Fibroblast of skin of right biceps (primary cell): Measurements from ENCODE around the gene PERCC1.
"Not testable (repeated sequence)": the region's sequence is repeated elsewhere in the genome, so short reads cannot be mapped to it uniquely, and the experiment has no call there.

ENCODE experiments used
- DNase-seq: peaks from one replicate; pipeline ENCODE4 v3.0.0-alpha.2; 2013

Gene PERCC1

DNA sequence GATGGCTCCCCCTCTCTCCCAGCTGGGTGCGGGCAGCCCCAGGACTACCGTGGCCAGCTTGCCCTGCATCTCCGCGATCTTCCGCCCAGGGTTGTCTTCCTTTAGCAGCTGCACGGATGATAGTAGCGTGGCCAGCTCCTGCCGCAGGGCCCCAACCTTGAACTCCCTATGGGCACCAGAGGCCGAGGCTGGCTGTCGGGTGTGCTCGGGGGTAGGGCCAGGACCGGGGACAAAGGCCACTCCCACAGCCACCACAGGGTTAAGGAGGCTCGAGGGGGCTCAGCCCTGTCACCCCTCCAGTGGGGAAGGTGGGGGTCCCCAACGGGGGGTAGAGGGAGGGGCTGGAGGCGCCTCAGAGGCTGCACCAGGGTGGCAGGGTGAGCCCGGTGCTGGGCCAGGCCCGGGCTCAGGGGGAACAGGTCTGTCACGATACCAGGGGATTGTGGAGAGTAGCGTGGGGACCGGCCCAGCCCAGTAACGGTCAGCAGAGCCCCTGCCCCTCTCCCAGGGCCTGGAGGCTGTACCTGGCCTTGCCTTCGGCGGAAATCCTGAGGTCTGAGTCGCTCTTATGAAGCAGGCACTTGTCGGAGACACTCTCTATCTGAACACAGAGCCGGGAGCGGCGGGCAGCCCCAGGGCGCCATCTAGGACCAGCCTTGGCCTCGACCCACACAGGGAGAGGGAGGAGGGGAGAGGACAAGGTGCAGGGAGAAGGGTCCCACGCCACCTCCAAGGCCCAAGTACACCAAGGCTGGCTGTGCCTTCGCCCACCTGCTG is 5.2 kb downstream of the PERCC1 start:
- no peak for DNase-seq

DNA sequence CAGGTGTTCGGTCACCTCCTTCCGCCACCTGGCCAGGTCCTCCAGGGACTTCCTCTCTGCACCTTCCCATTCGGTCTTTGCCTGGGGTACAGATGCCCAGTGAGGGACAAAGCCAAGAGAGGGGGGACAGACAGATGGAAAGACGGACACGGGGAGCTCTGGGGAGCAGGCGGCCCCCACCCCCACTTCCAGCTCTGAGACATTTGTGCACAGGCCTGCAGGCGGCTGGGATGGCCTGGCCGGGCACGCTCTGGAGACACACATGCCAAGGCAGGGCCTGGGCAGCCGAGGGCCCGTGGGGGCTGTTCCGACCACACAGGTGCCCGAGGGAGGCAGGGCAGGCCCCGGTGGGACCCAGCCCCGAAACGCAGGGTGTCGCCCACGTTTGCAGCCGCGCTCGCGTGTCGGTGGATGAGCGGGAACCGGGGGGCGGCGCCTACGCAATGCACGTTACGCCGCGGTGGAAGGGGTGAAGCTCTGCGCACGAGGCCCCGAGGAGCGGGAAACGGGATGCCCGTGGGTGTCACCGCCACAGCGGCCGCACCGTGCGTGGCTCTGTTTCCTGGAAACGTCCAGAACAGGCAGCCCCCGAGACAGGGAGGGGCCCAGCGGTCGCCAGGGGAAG is 6.0 kb downstream of the PERCC1 start:
- no peak for DNase-seq

DNA sequence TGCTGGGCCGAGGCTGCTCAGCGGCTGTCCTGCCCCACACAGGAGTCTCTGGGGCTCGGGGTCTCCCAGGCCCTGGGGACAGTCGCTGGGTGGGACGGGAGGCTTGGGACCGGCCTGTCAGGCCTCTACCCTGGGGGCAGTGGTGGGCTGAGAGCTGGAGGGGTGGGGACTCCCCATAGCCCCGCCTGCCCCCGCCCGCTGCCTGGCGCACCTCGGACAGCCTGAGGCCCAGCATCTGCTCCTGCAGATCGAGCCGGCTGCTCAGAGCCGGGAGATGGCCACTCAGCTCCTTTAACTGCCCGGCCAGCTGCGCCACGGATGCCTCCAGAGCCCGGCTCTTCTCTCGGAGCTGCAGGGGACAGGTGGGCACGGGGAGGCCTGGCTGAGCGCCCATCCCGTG is 6.7 kb downstream of the PERCC1 start:
- DNase-seq, result no peak

DNA sequence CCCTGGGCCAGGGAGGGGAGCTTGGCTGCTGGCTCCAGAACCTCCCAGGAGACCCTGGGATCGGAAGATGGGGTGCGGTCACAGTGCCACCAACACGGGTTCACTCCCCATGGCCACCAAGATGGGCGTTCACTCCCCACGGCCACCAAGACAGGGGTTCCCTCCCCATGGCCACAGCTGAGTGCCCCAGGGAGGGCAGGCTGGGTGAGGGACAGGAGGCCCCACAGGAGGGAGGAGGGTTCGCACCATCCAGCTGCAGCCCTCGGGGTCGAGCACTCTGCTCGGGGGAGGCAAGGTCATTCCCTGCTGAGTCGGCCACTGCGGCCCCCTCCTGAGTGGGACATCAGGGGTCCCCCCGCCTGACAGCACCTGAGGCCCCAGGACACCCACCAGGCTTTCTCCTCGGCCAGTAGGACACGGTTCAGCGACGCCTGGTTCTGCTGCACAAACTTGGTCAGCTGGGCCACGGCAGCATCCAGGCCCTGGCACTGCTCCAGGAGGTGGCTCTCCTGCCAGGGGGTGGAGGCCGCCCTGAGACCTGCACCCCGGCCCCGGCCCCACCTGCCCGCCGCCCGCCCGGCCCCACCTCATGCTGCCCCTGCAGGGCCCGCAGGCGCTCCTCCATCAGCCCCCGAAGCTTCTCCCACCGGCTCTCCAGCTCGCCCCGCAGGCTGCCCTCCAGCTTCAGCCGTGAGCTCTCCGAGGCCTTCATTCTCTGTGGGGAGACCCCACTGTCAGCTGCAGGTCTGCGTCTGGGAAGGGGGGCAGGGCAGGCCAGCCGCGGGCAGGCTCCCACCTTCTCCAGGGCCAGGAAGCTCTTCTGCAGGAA is 7.6 kb downstream of the PERCC1 start:
- DNase-seq, result no peak

DNA sequence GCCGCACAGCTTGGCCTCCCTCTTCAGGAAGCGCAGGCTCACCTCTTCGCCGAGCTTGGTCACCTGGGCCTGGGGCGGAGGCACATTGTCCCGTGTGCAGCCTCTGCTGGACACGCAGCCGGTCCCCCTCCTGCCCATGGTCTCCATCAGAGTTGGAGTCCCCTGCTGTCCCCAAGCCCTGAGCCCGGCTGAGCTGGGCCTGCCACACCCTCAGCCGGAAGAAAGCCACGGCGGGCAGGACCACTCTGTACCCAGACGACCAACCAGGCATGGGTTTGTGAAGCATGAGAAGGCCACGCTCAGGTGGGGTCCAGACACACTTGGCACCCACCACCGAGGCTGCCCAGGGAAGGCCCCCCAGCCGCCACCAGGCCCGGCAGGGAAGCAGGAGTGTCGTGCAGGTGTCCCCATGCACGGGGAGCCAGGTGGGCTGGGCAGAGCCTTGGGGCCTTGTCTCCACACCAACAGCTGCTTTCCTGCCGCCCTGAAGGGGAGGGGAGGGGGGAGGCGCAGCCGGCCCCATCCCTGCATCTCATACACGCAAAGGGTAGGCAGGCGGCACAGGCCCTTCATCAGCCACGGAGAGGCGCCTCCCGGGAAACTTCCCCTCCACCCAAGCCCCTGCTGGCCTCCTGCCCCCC is 8.3 kb downstream of the PERCC1 start:
- no peak for DNase-seq

DNA sequence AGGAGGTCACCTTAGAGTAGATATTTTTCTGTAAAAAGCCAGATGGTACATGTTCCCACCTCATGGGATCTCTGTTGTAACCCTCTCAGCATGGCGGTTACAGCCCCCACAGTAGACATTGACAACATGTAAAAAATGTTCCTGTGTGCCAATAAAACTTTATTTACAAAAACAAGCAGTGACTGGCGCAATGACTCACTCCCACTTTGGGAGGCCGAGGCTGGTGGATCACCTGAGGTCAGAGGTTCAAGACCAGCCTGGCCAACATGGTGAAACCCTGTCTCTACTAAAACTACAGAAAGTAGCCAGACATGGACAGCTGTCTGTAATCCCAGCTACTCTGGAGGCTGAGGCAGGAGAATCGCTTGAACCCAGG is 8.8 kb downstream of the PERCC1 start:
- DNase-seq, result not testable (repeated sequence)

DNA sequence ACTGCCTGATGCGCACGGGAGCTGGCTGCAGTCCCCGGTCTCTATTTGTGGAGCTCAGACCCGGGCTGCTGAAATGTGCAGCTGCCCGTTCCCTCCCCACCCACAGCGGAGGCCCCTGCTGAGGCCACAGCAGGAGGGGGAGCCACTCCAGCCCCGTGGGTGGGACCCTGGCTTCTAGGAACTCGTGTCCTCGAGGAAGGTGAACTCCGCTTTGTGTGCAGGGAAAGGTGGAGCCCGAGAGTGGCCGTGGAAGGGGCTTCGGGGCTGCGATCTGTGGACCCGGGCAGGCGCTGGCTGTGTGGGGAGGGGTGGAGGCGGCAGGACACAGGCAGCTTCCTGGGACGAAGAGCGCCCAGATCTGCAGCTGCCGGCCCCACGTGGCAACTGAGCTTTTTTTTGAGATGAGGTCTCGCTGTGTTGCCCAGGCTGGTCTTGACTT is 10.5 kb downstream of the PERCC1 start:
- DNase-seq, result no peak

DNA sequence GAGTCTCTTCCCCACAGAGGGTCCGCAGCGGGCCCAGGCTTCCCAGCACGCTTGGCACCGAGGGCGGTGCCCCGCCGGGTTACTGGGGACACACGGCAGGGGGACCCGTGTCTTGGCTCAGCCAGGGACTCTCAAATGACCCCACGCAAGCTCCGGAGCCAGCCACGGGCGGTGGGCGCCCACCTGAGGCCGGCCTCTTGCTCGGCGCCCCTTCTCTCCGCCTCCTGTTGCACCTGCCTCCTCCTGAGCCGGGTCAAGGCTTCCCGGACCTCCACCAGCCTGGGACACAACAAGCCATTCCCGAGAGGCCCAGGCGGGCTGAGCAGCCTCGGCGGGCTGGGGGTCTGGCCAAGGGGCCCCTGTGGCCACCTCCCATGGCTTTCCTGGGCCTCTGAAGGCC is 11.8 kb downstream of the PERCC1 start:
- DNase-seq, result no peak

DNA sequence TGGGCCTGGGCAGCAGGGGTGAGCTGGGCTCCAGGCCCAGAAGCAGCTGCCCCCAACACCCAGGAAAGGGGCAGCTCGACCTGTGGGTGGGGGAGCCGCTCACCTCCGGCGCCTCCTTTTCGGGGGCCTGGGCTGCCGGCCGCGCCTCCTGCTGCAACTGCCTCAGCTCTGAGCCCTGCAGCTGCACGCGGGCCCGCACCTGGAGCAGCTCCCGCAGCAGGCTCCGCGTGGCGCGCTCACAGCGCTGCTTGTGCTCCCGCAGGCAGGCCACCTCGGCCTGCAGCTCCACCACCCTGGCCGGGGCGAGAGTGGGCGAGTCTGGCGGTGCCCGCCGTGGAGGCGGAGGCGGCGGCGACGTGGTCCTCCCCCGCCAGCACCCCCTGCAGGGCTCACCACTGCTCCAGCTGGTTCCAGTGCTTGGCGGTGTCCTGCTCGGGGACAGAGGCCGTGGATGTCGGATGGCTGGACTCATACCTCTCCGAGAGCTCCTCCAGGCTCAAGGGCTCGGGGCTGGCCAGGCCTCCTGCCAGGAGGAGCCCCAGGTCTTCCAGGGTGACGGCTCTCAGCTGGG is 12.6 kb downstream of the PERCC1 start:
- DNase-seq, result no peak

DNA sequence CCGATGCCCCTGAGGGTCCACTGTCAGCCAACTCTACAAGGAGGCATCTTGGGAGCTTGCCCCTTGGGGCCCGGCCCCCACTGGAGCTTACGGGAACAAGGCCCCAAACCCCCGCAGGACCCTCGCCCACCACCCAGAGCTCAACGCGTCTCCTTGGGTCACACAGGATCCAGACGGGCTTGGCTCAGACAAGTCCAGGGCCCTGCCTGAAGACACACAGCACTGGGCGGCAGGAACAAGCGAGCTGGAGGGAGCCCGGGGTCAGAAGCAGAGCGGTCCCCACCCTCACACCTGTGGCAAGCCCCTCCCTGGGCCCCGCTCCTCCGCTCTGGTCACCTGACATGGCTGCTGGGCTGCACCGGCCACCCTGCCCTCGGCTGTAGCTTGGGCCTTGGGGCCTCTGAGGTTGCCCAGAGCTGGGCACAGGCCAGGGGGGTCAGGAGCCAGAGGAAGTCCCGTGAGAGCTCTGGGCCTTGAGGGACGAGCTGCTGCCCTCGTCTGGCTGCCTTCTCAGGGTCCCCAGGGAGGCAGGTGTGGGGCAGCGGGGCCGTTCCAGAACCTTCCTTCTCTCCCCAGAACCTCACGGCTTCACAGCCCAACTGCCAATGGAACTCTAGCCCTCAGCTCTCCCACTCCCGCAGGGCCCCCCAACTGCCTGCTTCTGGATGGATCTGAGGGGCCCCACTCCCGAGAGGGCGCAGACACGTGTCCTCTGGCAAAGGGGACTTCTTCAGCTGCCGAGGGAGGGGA is 13.3 kb downstream of the PERCC1 start, which contains the start of gene CCDC154:
CCDC154 (minus strand) TSS at position 577 of the 750 bp plus-strand sequence; CDS start at position 343, 234 bp downstream.
- DNase-seq, result no peak

DNA sequence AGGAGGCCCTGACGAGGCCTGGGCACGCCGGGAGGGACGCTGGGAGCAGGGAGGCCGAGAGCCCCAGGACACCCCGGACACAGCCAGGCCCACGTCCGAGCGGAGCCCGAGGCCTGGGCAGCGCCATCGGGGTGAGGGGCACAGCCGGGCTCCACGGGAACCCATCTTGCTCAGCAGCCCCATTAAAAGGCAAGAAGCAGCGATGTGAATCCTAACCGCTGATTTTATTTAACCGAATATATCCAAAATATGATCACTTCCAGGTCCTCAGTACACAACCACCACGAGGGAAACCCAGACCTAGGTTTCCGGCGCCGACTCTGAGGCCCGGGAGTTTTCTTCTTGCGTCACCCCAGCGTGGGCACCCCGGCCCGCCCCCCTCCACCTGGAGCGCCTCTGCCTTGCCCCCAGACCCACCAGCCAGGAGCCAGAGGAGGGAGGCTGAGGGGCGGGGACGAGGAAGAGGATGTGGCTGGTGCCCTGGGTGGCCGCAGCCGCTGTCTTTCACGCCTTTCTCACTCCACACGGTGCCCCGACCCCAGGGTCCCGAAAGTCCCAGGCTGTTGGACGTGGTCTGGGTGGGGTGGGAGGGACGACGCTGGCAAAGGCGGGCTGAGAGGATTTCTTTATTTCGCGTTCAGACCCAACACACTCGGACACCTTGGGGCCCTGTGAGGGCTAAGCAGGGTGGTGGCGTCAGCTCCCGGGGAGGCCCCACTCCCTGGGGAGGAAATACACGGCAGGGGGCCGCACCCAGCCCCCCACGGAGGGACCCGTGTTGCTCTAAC is 14.0 kb downstream of the PERCC1 start:
- no peak for DNase-seq

DNA sequence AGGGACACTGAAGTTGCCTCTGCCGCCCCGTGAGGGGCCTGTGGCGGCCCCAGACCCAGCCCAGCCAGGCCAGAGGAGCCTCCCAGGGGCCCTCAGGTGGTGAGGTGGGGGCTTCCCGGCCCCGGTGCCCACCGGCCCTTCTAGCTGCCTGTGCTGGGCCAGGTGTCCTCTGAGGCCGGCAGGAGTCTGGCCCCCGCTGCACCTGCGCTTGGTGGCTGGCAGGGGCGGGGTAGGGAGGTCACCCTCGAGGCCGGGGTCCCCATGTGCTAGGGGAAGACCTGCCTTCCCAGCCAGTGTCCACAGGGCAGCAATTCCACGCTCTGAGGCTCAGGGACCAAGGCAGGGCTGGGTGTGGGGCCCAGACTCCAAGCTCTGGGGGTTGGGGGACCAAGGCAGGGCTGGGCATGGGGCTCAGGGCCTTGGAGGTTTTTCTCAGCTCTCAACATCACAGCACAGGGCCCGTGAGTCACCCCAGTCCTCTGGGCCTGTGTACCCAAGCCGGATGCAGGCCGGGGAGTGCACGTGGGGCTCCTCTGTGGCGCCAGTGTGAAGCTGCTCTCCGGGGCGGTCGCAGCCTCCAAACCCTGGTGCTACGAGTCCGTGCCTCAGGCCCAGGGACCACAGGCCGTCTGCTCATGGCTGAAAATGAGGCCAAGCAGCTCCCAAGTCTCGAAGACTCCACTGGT is 14.8 kb downstream of the PERCC1 start:
- DNase-seq, result no peak

DNA sequence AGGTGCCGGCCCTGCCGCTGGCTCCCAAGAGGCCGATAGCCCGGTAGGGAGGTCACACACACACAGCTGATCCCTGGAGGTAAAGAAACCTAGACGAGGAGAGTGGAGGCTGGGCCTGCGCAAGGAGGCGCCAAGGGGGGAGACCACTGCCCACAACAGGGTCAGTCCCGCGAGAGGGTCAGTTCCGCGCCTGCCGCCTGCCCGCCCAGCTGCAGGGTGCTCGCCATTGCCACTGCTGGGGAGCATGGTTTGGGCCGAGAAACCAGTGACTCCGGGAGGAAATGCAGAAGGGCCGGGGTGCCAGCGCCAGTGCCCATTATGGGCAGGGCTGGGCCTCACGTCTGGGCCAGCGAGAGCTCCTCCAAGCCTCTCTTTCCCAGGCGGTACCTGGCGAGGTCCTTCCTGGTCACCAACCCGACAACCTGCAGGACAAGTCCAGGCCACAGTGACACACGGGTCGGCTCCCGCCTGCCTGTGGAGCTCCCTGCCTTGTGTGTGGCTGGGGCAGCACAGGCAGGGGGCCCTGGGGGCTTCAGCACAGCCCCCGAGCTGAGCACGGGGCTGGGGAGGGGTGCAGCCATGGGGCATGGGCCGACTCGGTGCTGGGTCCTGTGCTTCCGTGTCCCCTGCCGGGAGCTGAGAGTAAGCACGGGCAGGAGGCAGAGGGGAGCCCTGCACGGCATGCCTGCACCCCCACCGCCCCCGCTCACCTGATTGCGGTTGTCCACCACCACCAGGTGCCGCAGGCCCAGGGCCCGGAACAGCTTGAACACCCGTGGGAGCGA is 15.6 kb downstream of the PERCC1 start:
- no peak for DNase-seq

DNA sequence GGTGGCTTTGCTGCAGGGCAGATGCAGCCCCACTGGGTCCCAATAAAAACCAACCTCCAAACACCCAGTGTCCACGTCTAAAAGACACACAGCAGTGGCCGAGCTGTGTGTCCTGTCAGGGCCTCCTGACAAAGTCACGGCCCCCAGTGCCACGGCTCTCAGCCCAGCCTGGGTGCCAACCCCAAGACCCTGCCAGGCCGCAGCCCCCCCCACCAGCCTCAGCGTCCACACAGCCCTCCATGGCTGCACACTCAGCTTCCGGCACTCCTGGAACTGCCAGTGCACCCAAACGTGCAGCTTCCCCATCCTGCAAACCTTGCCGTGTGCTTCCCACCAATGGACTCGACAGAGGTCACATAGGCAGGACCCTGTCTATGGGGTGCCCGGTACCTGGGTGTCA is 17.1 kb downstream of the PERCC1 start:
- DNase-seq, result no peak

DNA sequence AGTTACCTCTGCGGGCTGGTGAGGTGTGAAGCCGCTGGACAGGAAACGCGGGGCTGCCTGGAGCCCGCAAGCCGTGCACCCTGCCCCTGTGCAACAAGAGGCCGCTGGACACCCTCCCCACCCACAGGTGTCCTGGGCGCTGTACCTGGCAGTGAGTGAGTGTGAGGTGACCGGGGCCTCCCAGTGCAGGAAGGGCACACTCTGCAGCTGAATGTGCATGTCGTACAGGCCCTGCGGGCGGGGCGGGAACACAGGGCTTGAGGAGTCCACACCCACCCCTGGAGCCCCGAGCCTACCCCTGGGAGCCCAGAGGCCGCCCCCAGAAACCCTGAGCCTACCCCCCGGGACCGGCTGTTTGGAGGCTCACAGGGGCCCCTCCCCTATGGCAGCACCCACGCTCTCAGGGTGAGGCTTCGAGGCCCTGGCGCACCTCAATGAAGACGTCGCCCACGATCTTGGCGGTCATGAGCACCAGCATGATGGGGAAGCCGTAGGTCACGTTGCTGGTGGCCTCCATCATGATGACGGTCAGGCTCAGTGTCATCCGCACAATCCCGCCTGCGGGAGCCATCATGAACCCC is 17.7 kb downstream of the PERCC1 start:
- DNase-seq, result no peak

DNA sequence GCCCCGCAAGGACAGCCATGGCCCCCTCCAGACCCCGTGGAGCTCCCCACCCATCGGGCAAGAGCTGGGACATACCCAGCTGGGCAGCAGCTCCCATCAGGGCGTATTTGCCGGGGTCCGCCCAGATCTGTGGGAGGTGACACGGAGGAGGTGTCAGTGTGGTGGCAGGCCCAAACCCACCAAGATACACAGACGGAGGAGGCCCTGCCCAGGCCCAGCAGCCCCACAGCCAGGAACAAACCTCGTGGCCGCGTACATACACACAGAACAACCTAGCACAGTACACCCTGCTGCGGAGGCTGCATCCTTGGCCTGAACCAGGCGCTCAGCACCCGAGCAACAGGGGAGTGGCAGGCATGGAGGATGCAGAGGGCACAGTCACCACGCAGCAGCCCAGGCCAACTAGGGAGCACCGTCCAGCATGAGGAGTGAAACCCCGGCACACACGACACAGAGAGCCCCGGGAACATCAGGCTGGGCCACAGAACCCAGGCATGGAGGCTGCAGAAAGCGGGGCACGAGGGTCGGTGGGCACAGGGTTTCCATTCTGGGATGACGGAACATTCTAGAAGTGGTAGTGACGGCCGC is 18.4 kb downstream of the PERCC1 start:
- no peak for DNase-seq

DNA sequence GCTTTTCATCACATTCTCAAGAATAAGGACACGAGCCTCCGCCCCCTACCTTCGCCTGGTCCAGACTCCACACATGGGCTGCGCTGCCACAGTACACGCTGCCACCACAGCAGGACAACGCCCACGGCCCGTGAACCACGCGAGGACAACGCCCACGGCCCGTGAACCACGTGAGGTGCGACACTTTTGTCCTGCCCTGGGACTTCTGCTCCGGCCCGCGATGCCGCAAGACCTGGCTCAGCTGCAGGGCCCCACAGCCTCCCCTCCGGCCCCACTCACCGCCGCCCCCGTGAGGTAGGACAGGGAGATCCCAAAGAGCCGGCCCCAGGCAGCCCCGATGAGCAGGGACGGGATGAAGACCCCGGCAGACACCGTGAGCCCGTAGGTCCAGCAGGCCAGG is 19.3 kb downstream of the PERCC1 start:
- DNase-seq, result no peak

DNA sequence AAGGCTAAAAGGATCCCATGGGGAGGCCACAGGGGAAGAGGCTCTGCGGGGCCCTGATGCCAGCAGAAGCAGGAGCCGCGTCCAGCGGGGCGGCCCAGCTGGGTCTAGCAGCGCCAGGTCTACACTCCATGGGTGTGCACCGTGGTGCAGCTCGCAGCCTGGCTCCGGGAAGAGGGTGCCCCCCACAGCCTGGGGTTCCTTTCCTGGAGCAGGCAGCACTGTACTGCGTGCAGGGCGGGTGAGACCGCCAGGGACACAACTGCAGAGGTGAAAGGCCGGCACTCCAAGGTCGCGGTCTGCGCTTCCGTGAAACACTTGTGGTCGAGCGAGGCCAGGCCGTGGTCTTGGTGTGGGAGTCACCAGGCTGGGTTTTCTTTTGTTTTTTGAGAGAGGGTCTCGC is 20.0 kb downstream of the PERCC1 start:
- DNase-seq, result no peak
